Measurements from ENCODE around the gene CELF5. TPM values are rescaled to one million over a fixed set of nuclear protein-coding genes. Genes with fewer than 3 reads are reported as not detected.

CELF5 gene
- total RNA-seq, 1 donor from 2014 or later, result not detected

DNA sequence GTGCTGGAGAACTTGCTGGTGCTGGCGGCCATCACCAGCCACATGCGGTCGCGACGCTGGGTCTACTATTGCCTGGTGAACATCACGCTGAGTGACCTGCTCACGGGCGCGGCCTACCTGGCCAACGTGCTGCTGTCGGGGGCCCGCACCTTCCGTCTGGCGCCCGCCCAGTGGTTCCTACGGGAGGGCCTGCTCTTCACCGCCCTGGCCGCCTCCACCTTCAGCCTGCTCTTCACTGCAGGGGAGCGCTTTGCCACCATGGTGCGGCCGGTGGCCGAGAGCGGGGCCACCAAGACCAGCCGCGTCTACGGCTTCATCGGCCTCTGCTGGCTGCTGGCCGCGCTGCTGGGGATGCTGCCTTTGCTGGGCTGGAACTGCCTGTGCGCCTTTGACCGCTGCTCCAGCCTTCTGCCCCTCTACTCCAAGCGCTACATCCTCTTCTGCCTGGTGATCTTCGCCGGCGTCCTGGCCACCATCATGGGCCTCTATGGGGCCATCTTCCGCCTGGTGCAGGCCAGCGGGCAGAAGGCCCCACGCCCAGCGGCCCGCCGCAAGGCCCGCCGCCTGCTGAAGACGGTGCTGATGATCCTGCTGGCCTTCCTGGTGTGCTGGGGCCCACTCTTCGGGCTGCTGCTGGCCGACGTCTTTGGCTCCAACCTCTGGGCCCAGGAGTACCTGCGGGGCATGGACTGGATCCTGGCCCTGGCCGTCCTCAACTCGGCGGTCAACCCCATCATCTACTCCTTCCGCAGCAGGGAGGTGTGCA lies 45.3 kb upstream of the CELF5 start:
- Mint-ChIP-seq H3K4me3 (peak overlapping the region; percentile 92), H3K27ac (peak overlapping the region; percentile 95), H3K9me3 (no peaks in the 10 kb centered on the region), H3K4me1 (peaks cover 65% of the 10 kb centered on the region), H3K36me3 (ENCODE audit: low read depth) (peaks cover 22% of the 10 kb centered on the region), H3K27me3 (no peaks in the 10 kb centered on the region)
- TF ChIP-seq CTCF (IDR thresholded peaks at IDR 0.05), result no peak
- ATAC-seq (ENCODE audit: low read depth) (peak; percentile 4), DNase-seq (peak; percentile 65)
- CTCF ChIA-PET, result interaction anchor here (0.5 kb wide), 1 partner anchor 469 kb away, joined by 4 read pairs; no protein-coding TSS in a partner anchor
- POLR2A ChIA-PET, result interaction anchor here (0.7 to 1.7 kb wide), 11 partner anchors 8 to 924 kb away, joined by 3 to 22 read pairs (median 4); partner anchors contain the start of genes DOHH and GADD45B
- intact Hi-C loops (cut with micrococcal nuclease), result loop anchor here (2.0 to 5.0 kb wide), 3 partner anchors 24 to 202 kb away; partner anchors contain the start of genes TLE5 and TLE6

DNA sequence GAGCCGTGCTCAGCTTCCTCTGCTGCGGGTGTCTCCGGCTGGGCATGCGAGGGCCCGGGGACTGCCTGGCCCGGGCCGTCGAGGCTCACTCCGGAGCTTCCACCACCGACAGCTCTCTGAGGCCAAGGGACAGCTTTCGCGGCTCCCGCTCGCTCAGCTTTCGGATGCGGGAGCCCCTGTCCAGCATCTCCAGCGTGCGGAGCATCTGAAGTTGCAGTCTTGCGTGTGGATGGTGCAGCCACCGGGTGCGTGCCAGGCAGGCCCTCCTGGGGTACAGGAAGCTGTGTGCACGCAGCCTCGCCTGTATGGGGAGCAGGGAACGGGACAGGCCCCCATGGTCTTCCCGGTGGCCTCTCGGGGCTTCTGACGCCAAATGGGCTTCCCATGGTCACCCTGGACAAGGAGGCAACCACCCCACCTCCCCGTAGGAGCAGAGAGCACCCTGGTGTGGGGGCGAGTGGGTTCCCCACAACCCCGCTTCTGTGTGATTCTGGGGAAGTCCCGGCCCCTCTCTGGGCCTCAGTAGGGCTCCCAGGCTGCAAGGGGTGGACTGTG lies 44.6 kb upstream of the CELF5 start:
- DNase-seq (peak; percentile 50), ATAC-seq (ENCODE audit: low read depth) (peak; percentile 8)
- peaks cover 25% of the 10 kb centered on the region for H3K36me3 Mint-ChIP-seq (ENCODE audit: low read depth)
- CTCF ChIA-PET, result interaction anchor here (0.5 kb wide), 1 partner anchor 469 kb away, joined by 4 read pairs; no protein-coding TSS in a partner anchor
- peak overlapping the region; percentile 95 for H3K27ac Mint-ChIP-seq
- H3K9me3 Mint-ChIP-seq, result no peaks in the 10 kb centered on the region
- TF ChIP-seq CTCF (IDR thresholded peaks at IDR 0.05), result no peak
- peaks cover 71% of the 10 kb centered on the region for H3K4me1 Mint-ChIP-seq
- POLR2A ChIA-PET, result interaction anchor here (0.7 to 1.7 kb wide), 7 partner anchors 9 to 704 kb away, joined by 3 to 10 read pairs (median 4); partner anchors contain the start of genes DOHH and GADD45B
- intact Hi-C loops (cut with micrococcal nuclease), result loop anchor here (2.0 to 10.0 kb wide), 5 partner anchors 25 to 1095 kb away; partner anchors contain the start of genes HMG20B, TLE5 and TLE6
- peak overlapping the region; percentile 92 for H3K4me3 Mint-ChIP-seq
- no peaks in the 10 kb centered on the region for H3K27me3 Mint-ChIP-seq

DNA sequence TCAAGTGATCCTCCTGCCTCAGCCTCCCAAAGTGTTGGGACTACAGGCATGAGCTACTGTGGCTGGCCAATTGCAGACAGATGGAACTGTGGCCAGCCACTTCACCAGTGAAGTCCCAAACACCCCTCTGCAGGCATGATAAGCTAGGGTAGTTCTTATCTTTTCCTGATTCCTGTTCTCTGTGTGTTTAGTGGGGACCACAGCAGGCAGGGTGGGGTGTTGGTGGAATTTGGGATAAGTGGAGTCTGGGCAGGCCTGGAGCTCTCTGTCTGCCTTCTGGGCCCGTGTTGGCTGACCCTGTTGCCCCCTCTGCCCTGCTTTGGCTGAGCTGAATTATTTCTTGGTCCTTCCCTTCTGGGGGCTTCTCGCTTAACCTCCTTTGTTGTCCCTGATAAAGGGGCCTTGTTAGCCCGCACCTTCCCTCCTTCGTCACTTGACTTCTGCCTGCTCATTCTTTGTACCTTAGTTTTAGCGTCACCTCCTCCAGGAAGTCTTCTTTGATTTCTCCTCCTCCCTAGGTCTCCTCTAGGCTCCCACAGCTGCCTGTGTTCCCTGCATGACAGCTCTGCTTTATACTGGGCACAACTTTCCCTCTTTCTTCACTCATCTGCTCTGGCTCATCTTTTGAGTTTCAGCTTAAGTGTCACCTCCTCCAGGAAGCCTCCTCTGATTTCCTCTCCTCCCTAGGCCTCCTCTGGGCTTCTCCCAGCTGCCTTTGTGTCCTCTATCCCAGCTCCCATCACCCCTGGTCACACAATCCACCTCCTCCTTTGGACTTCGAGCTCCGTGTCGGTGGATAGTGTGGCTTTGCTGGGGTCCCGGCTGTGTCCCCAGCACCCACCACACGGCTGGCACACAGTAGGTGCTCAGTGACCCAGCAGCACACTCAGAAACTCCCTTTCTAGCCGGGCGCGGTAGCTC lies 40.5 kb upstream of the CELF5 start:
- Mint-ChIP-seq H3K4me1 (peaks cover 83% of the 10 kb centered on the region), H3K27me3 (no peaks in the 10 kb centered on the region), H3K4me3 (peak overlapping the region; percentile 36), H3K9me3 (no peaks in the 10 kb centered on the region), H3K27ac (peak overlapping the region; percentile 95), H3K36me3 (ENCODE audit: low read depth) (peaks cover 35% of the 10 kb centered on the region)
- no peak for ATAC-seq (ENCODE audit: low read depth)
- DNase-seq, result no peak
- ChIA-PET POLR2A (interaction anchor here (0.5 to 3.5 kb wide), 2 partner anchors 233 to 920 kb away, joined by 7 to 25 read pairs; no protein-coding TSS in a partner anchor), CTCF (interaction anchor here (1.1 kb wide), 1 partner anchor 27 kb away, joined by 3 read pairs; no protein-coding TSS in a partner anchor)
- TF ChIP-seq CTCF (IDR thresholded peaks at IDR 0.05), result no peak
- intact Hi-C loops (cut with micrococcal nuclease), result loop anchor here (2.0 to 10.0 kb wide), 3 partner anchors 51 to 1099 kb away; partner anchors contain the start of gene HMG20B

DNA sequence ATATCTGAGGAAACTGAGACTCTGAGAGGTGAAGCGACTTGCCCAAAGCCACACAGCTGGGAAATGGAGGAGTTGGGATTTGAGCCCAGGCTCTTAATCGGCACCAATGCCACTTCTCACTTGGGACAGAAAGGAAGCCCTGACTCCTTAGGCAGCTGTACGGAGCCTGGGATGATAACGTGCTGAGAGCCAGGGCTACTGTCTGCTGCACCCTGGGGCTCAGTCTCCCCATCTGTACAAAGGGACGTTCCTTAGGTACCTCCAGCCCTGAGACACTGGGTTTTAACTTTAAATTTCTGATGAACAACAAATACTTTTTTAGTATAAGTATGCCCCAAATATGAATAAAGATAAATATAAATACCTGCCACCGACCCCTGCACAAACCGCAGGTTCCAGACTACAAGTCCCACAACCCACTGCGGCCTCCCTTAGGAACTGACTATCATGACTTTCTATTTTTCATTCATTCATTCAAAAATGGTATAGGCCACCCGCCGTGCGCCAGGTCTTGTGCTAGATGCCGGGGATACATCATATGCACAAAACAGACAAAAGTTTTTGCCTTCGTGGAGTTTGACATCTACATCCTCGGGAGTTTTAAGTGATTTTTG lies 39.5 kb upstream of the CELF5 start:
- CTCF ChIA-PET, result interaction anchor here (1.1 kb wide), 1 partner anchor 26 kb away, joined by 3 read pairs; no protein-coding TSS in a partner anchor
- H3K4me1 Mint-ChIP-seq, result peaks cover 80% of the 10 kb centered on the region

More for the DNA sequence above, 39.5 kb upstream of the CELF5 start:
- intact Hi-C loops (cut with micrococcal nuclease), result loop anchor here (1.0 to 10.0 kb wide), 6 partner anchors 52 to 1100 kb away; partner anchors contain the start of genes FZR1 and HMG20B
- peak overlapping the region; percentile 93 for H3K4me3 Mint-ChIP-seq
- POLR2A ChIA-PET, result interaction anchor here (0.9 to 3.5 kb wide), 2 partner anchors 53 to 234 kb away, joined by 4 to 25 read pairs; no protein-coding TSS in a partner anchor
- peak overlapping the region; percentile 95 for H3K27ac Mint-ChIP-seq
- ATAC-seq (ENCODE audit: low read depth), result peak; percentile 23
- H3K9me3 Mint-ChIP-seq, result no peaks in the 10 kb centered on the region
- no peak for DNase-seq
- TF ChIP-seq CTCF (IDR thresholded peaks at IDR 0.05), result no peak
- no peaks in the 10 kb centered on the region for H3K27me3 Mint-ChIP-seq
- peaks cover 35% of the 10 kb centered on the region for H3K36me3 Mint-ChIP-seq (ENCODE audit: low read depth)
